IMR-90 (cell line): ENCODE data around the gene SPATS2L. TPM values are rescaled to one million over a fixed set of nuclear protein-coding genes. Genes with fewer than 3 reads are reported as not detected.

Experiments
- ATAC-seq: fragments of 200-7000 bp; cut with Tn5 transposase; 2 replicates; pipeline ENCODE4 v1.9.1; 2020; ENCODE audit warnings: low read depth, mild to moderate bottlenecking, moderate library complexity
- BruUV-seq: library from RNA; stranded (reverse); fragments of 400-500 nt; replicated peaks from 2 replicates; lab custom pipeline; 2021; lab: Mats Ljungman, UMichigan
- CTCF ChIA-PET: fragments of 300-600 bp; formaldehyde crosslinking; extraction: SDS; loops from one replicate; lab custom pipeline; 2021; ENCODE audit warnings: antibody characterized with exemption; lab: Yijun Ruan, JAX
- POLR2A ChIA-PET: fragments of 300-600 bp; sonication (Branson Sonifier 250); formaldehyde crosslinking; loops from one replicate; lab custom pipeline; 2022; ENCODE audit warnings: antibody characterized with exemption; ENCODE audit not compliant: unreplicated experiment; lab: Charles Lee
- DNase-seq: peaks from one replicate; pipeline ENCODE4 v3.0.0; 2013
- H2AFZ ChIP-seq: replicated peaks from 2 replicates; pipeline ENCODE3; 2013; ENCODE audit warnings: low read length, mild to moderate bottlenecking; ENCODE audit not compliant: poor library complexity
- H2AK5ac ChIP-seq: 2 replicates; pipeline ENCODE4 v1.6.1; 2013; ENCODE audit warnings: low read depth, low read length, inconsistent platforms
- H2AK9ac ChIP-seq: replicated peaks from 2 replicates; pipeline ENCODE3; 2013; ENCODE audit warnings: mild to moderate bottlenecking, low read depth, low read length, moderate library complexity; ENCODE audit not compliant: poor library complexity
- H2BK120ac ChIP-seq: 2 replicates; pipeline ENCODE4 v1.6.1; 2013; ENCODE audit warnings: low read depth, low read length, inconsistent platforms
- H2BK15ac ChIP-seq: 3 replicates; pipeline ENCODE4 v1.6.1; 2013; ENCODE audit warnings: low read depth, low read length, inconsistent platforms
- H2BK20ac ChIP-seq: 2 replicates; pipeline ENCODE4 v1.6.1; 2013; ENCODE audit warnings: low read depth, mild to moderate bottlenecking, inconsistent platforms, low read length, moderate library complexity
- H2BK5ac ChIP-seq: 2 replicates; pipeline ENCODE4 v1.6.1; 2013; ENCODE audit warnings: mild to moderate bottlenecking, low read depth, low read length, inconsistent platforms; ENCODE audit not compliant: poor library complexity, severe bottlenecking
- H3K14ac ChIP-seq: replicated peaks from 2 replicates; pipeline ENCODE4 v1.6.1; 2013; ENCODE audit warnings: low read depth, low read length, inconsistent platforms
- H3K18ac ChIP-seq: 2 replicates; pipeline ENCODE4 v1.6.1; 2013; ENCODE audit warnings: low read depth, low read length, control low read depth
- H3K23ac ChIP-seq: 2 replicates; pipeline ENCODE4 v1.6.1; 2013; ENCODE audit warnings: low read depth, low read length, inconsistent platforms
- H3K27ac ChIP-seq: 2 replicates; pipeline ENCODE4 v1.5.1; 2013; ENCODE audit warnings: mild to moderate bottlenecking, control low read depth, low read length; ENCODE audit not compliant: insufficient read depth
- H3K27me3 ChIP-seq: 2 replicates; pipeline ENCODE4 v1.6.1; 2013; ENCODE audit warnings: low read length; ENCODE audit not compliant: control insufficient read depth, insufficient read depth
- H3K36me3 ChIP-seq: 2 replicates; pipeline ENCODE4 v1.6.1; 2013; ENCODE audit warnings: low read length, mixed read lengths; ENCODE audit not compliant: control insufficient read depth, insufficient read depth
- H3K4ac ChIP-seq: 2 replicates; pipeline ENCODE4 v1.6.1; 2013; ENCODE audit warnings: low read depth, low read length, inconsistent platforms
- H3K4me1 ChIP-seq: 2 replicates; pipeline ENCODE4 v1.6.1; 2013; ENCODE audit warnings: low read length, mixed read lengths; ENCODE audit not compliant: control insufficient read depth, insufficient read depth
- H3K4me2 ChIP-seq: 2 replicates; pipeline ENCODE4 v1.6.1; 2013; ENCODE audit warnings: low read depth, mild to moderate bottlenecking, control low read depth, low read length, moderate library complexity
- H3K4me3 ChIP-seq: 2 replicates; pipeline ENCODE4 v1.5.1; 2013; ENCODE audit warnings: low read depth, mild to moderate bottlenecking, control low read depth, low read length, moderate library complexity; ENCODE audit not compliant: insufficient read depth
- H3K56ac ChIP-seq: 2 replicates; pipeline ENCODE4 v1.6.1; 2013; ENCODE audit warnings: low read length, inconsistent platforms; ENCODE audit not compliant: insufficient read depth; ENCODE audit errors: extremely low read depth
- H3K79me1 ChIP-seq, 2 experiments: 2 replicates each; pipeline ENCODE4 v1.6.1; 2013; ENCODE audit warnings: low read length in 2 of 2, inconsistent platforms in 1 of 2, low read depth in 1 of 2
- H3K9ac ChIP-seq: 2 replicates; pipeline ENCODE4 v1.6.1; 2013; ENCODE audit warnings: low read depth, low read length, control low read depth
- H3K9me1 ChIP-seq: 2 replicates; pipeline ENCODE4 v1.6.1; 2013; ENCODE audit warnings: low read length, inconsistent platforms; ENCODE audit not compliant: insufficient read depth
- H3K9me3 ChIP-seq: 2 replicates; pipeline ENCODE4 v1.6.1; 2013; ENCODE audit warnings: low read length; ENCODE audit not compliant: control insufficient read depth, insufficient read depth
- H4K20me1 ChIP-seq: 2 replicates; pipeline ENCODE4 v1.6.1; 2013; ENCODE audit warnings: low read length, inconsistent platforms; ENCODE audit not compliant: insufficient read depth
- H4K5ac ChIP-seq: 2 replicates; pipeline ENCODE4 v1.6.1; 2013; ENCODE audit warnings: mild to moderate bottlenecking, low read depth, low read length, control low read depth
- H4K8ac ChIP-seq, 2 experiments: 2 replicates each; pipeline ENCODE4 v1.6.1; 2013; ENCODE audit warnings: low read depth in 2 of 2, low read length in 2 of 2, control low read depth in 1 of 2, inconsistent platforms in 1 of 2
- H4K91ac ChIP-seq: 2 replicates; pipeline ENCODE4 v1.6.1; 2013; ENCODE audit warnings: low read depth, low read length, inconsistent platforms; ENCODE audit not compliant: insufficient read depth
- CEBPB ChIP-seq: IDR thresholded peaks from 2 replicates; pipeline ENCODE4 v1.6.1; 2012; ENCODE audit warnings: low read depth, low read length, improper control_type of control experiment
- MXI1 ChIP-seq: IDR thresholded peaks from 2 replicates; pipeline ENCODE4 v1.6.1; 2012; ENCODE audit warnings: low read depth, mild to moderate bottlenecking, low read length, moderate library complexity, borderline replicate concordance
- RAD21 ChIP-seq: IDR thresholded peaks from 2 replicates; pipeline ENCODE4 v1.6.1; 2012; ENCODE audit warnings: low read length, improper control_type of control experiment
- RCOR1 ChIP-seq: IDR thresholded peaks from 2 replicates; pipeline ENCODE4 v1.6.1; 2012; ENCODE audit warnings: mild to moderate bottlenecking, low read length, improper control_type of control experiment; ENCODE audit not compliant: insufficient replicate concordance
- WGBS, 2 experiments: methylation state at CpG; one replicate each; pipeline versions ENCODE4 v1.1.5 to v1.1.7; 2013; ENCODE audit warnings: missing lambda C conversion rate in 2 of 2; ENCODE audit not compliant: insufficient read length in 1 of 2; ENCODE audit errors: extremely low coverage in 2 of 2; 5-methylcytosine and 5-hydroxymethylcytosine counted together
- dilution Hi-C: fragments of 300-500 bp; cut with HindIII; formaldehyde crosslinking; loops from one replicate; pipeline ENCODE4 v1.14.3; 2018; ENCODE audit warnings: low sequenced_read_pairs; ENCODE audit not compliant: unreplicated experiment
- in situ Hi-C: fragments of 300-500 bp; cut with MboI; formaldehyde crosslinking; loops from 3 replicates; pipeline ENCODE4 v1.14.3; 2019; ENCODE audit warnings: low sequenced_read_pairs, inconsistent platforms, mixed read lengths
- intact Hi-C: fragments of 100-400 bp; cut with micrococcal nuclease; formaldehyde crosslinking; loops from 2 replicates; pipeline ENCODE4 v1.10.0; 2022
- polyA plus RNA-seq, 3 experiments: library from polyadenylated mRNA; depleted of rRNA; stranded (reverse); fragments of >200 nt; gene quantifications; 2 replicates each; pipeline ENCODE4 v1.2.3, GENCODE V29; 2012; ENCODE audit warnings: low replicate concordance in 1 of 3
- total RNA-seq: library from RNA; depleted of rRNA; stranded (reverse); fragments of >200 nt; gene quantifications from 2 replicates; pipeline ENCODE4 v1.2.3, GENCODE V29; 2012

The SPATS2L gene
- total and polyA plus RNA-seq, 2 of the 4 experiments (the other 2 are of a cell fraction) = 118 to 155 TPM

GRCh38 chr2:200264631-200265030 lies 41.9 kb upstream of the SPATS2L start:
- Histone ChIP-seq H2BK15ac (no peak overlapping the region), H3K4me2 (no peak overlapping the region), H3K27me3 (no peaks in the 10 kb centered on the region), H3K4me3 (no peak overlapping the region), H4K8ac (no peak overlapping the region), H2BK120ac (no peak overlapping the region), H2BK20ac (no peak overlapping the region), H4K5ac (no peak overlapping the region), H3K9me3 (no peaks in the 10 kb centered on the region), H3K18ac (no peak overlapping the region), H3K56ac (no peak overlapping the region), H2AFZ (no peak overlapping the region), H3K27ac (no peak overlapping the region), H3K79me1 (no peaks in the 10 kb centered on the region), H3K4me1 (peaks cover 4% of the 10 kb centered on the region), H3K23ac (no peak overlapping the region), H2AK9ac (no peak overlapping the region), H2AK5ac (no peak overlapping the region), H4K20me1 (no peaks in the 10 kb centered on the region), H3K14ac (no peak overlapping the region), H2BK5ac (no peak overlapping the region), H3K36me3 (no peaks in the 10 kb centered on the region), H3K9me1 (no peaks in the 10 kb centered on the region; the same call in 1 of the 2 replicates), H3K9ac (no peak overlapping the region), H4K91ac (no peak overlapping the region), H3K4ac (no peak overlapping the region)
- ATAC-seq (no peak), DNase-seq (no peak)
- WGBS, 2 experiments = no CpG with 5 or more reads among the region's 2 CpGs
- BruUV-seq = no TSS peak
- intact Hi-C loops (no loop called here), dilution Hi-C loops (no loop called here), in situ Hi-C loops (no loop called here)
- POLR2A ChIA-PET = no interaction called here
- TF ChIP-seq RCOR1 = no peak
- TF ChIP-seq RAD21 = no peak
- TF ChIP-seq CEBPB = no peak
- TF ChIP-seq MXI1 = no peak
- CTCF ChIA-PET = no interaction called here
